Neutrophil (primary cell): Measurements from ENCODE around the gene PLA2R1.
"Not testable (repeated sequence)": the region's sequence is repeated elsewhere in the genome, so short reads cannot be mapped to it uniquely, and the experiment has no call there.

Experiments used
- H3K27ac ChIP-seq: fragments of 200-600 bp; sonication (generic); 2 replicates; pipeline ENCODE4 v1.5.1; 2016; ENCODE audit warnings: mild to moderate bottlenecking, moderate library complexity
- H3K27me3 ChIP-seq: fragments of 200-600 bp; sonication (generic); 2 replicates; pipeline ENCODE4 v1.6.0; 2016; ENCODE audit warnings: mild to moderate bottlenecking
- H3K36me3 ChIP-seq: fragments of 200-600 bp; sonication (generic); 2 replicates; pipeline ENCODE4 v1.5.1; 2017
- H3K4me1 ChIP-seq, 2 experiments: fragments of 200-600 bp in 1 of 2; sonication (generic) in 1 of 2; 1 replicate in 1 of 2; 2 replicates in 1 of 2; pipeline versions ENCODE4 v1.5.1 to v1.6.1; 2013 to 2016; ENCODE audit warnings: low read depth in 1 of 2, low read length in 1 of 2, mild to moderate bottlenecking in 1 of 2, moderate library complexity in 1 of 2; ENCODE audit not compliant: control insufficient read depth in 1 of 2, insufficient read depth in 1 of 2
- H3K4me3 ChIP-seq, 2 experiments: fragments of 200-600 bp in 1 of 2; sonication (generic) in 1 of 2; 1 replicate in 1 of 2; 2 replicates in 1 of 2; pipeline ENCODE4 v1.5.1; 2013 to 2016; ENCODE audit warnings: low read depth in 1 of 2, low read length in 1 of 2, mild to moderate bottlenecking in 1 of 2, moderate library complexity in 1 of 2
- H3K9me3 ChIP-seq: fragments of 200-600 bp; sonication (generic); 2 replicates; pipeline ENCODE4 v1.5.1; 2016
- CTCF ChIP-seq: fragments of 200-600 bp; sonication (generic); IDR thresholded peaks from 2 replicates; pipeline ENCODE4 v1.5.1; 2016; ENCODE audit warnings: antibody characterized with exemption

Gene PLA2R1

GRCh38 chr2:160041091-160041490, 21.3 kb downstream of the PLA2R1 start:
- no peaks in the 10 kb centered on the region for H3K9me3 ChIP-seq
- no peak overlapping the region for H3K27ac ChIP-seq
- H3K4me3 ChIP-seq = no peak overlapping the region
- H3K27me3 ChIP-seq = peaks cover 11% of the 10 kb centered on the region
- TF ChIP-seq CTCF = no peak
- no peaks in the 10 kb centered on the region for H3K4me1 ChIP-seq
- H3K36me3 ChIP-seq = no peaks in the 10 kb centered on the region

DNA sequence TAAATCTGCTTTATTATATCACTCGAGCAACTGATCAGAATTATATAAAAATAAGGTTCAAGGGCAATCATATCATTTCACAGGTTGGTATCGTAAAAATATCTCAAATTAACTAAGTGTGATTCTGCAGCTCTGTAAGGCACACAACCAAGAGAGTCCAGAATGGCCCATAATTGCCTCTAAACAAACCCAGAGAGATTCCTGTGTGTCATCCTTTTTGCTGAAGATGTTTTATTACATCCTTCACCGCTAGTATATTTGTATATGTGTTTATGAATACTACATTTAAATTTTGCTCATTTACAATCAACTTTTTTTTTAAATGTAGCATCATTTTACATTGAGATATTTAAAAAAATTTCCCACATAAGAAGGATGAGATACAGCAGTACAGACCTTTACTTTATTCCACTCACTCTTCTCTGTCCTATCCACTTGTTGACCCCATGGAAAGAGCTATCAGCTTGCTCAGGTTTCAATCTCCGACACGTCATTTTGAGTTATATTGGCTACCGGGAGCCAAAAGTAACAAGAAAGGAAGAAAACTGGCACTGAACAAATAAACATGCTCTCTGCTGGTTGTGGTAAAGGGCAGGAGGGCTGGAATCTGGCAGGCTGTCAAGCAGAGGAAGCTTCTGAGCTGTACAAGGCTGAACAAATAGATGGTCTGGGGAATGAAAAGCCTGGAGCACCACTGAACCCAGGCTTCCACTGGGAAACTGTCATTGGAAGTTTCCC, 23.1 kb downstream of the PLA2R1 start:
- Histone ChIP-seq H3K4me3 (no peak overlapping the region), H3K27ac (no peak overlapping the region), H3K9me3 (no peaks in the 10 kb centered on the region), H3K36me3 (no peaks in the 10 kb centered on the region), H3K27me3 (peaks cover 11% of the 10 kb centered on the region), H3K4me1 (no peaks in the 10 kb centered on the region)
- no peak for TF ChIP-seq CTCF

- not testable (repeated sequence) for H3K9me3 ChIP-seq, H3K36me3 ChIP-seq
- peaks cover 11% of the 10 kb centered on the region for H3K27me3 ChIP-seq
Observed at GRCh38 chr2:160038662-160039061, 23.8 kb downstream of the PLA2R1 start.

DNA sequence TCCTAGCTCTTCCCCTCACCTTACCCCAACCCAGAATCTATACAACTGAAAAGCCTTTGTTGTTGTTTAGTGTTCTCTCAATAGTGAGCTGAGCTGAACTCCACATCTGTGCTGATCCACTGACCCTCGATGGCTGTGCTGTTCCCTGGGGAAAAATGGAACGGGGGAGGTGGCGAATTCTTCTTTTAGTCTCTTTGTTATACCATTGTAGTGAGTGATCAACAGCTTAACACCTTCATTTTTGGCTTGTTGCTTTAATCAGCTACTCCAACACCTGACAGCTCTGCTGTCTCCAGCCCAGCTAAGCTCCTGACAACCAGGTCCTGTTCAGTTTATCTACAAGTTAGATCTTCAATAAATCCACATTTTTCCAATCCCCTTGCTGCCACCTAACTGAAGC, 25.7 kb downstream of the PLA2R1 start:
- no peaks in the 10 kb centered on the region for H3K4me1 ChIP-seq
- no peaks in the 10 kb centered on the region for H3K36me3 ChIP-seq
- H3K4me3 ChIP-seq = no peak overlapping the region
- H3K27ac ChIP-seq = no peak overlapping the region
- peaks cover 11% of the 10 kb centered on the region for H3K27me3 ChIP-seq
- H3K9me3 ChIP-seq = no peaks in the 10 kb centered on the region
- TF ChIP-seq CTCF = no peak

More at GRCh38 chr2:160038662-160039061, 23.8 kb downstream of the PLA2R1 start:
- H3K27ac ChIP-seq, H3K4me3 ChIP-seq, H3K4me1 ChIP-seq: not testable (repeated sequence)

GRCh38 chr2:160035125-160035524, 27.3 kb downstream of the PLA2R1 start:
- Histone ChIP-seq H3K9me3 (no peaks in the 10 kb centered on the region), H3K36me3 (no peaks in the 10 kb centered on the region), H3K4me3 (no peak overlapping the region), H3K4me1 (no peaks in the 10 kb centered on the region), H3K27ac (no peak overlapping the region), H3K27me3 (peaks cover 11% of the 10 kb centered on the region)
- no peak for TF ChIP-seq CTCF

DNA sequence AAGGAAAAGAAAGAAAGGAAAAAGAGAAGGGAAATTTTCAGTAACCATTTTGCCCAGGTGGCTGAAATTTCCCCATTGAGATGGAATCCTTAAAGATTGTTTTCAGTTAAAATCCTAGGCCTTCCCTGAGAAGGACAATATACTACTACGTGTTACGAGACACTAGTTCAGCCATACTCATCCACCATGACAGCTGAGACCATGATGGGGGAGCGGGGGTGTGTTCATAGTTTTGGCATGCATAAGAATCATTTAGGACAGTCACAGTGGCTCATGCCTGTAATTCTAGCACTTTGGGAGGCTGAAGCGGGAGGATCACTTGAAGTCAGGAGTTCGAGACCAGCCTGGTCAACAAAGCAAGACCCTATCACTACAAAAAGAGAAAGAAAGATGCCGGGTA, 28.0 kb downstream of the PLA2R1 start:
- no peaks in the 10 kb centered on the region for H3K36me3 ChIP-seq

More for the DNA sequence above, 28.0 kb downstream of the PLA2R1 start:
- Histone ChIP-seq H3K9me3 (no peaks in the 10 kb centered on the region), H3K27ac (no peak overlapping the region), H3K4me1 (no peaks in the 10 kb centered on the region), H3K27me3 (peaks cover 5% of the 10 kb centered on the region), H3K4me3 (no peak overlapping the region)
- no peak for TF ChIP-seq CTCF
